Right ventricle myocardium superior (tissue), 1 donor: ENCODE measurements around the gene PKD2. TPM values are rescaled to one million over a fixed set of nuclear protein-coding genes. Genes with fewer than 3 reads are reported as not detected.
"Not testable (repeated sequence)": the region's sequence is repeated elsewhere in the genome, so short reads cannot be mapped to it uniquely, and the experiment has no call there.

Source experiments
- ATAC-seq: fragments of 200-7000 bp; cut with Tn5 transposase; one replicate; pipeline ENCODE4 v1.9.1; 2020; ENCODE audit warnings: mild to moderate bottlenecking; ENCODE audit not compliant: poor library complexity
- DNase-seq: peaks from one replicate; pipeline ENCODE4 v3.0.0-alpha.2; 2020
- intact Hi-C: fragments of 100-400 bp; cut with DNase I; formaldehyde crosslinking; loops from one replicate; pipeline ENCODE4 v1.11.2; 2022
- total RNA-seq: library from RNA; stranded (reverse); fragmentation: NEBNext Ultra II Directional; extraction: Animal tissue kit (Norgen Biotek cat#: 25700); gene quantifications from one replicate; pipeline ENCODE4 v1.2.1, GENCODE V29; 2021
- donor health status: DM: no; HTN: yes; CAD: no; lungs with severe emphysema.

The PKD2 gene
- total RNA-seq, 1 donor from 2014 or later, result 11.6 TPM

GRCh38 chr4:87983996-87984395 lies 23.4 kb upstream of the PKD2 start:
- ATAC-seq, result no peak
- intact Hi-C loops, result no loop called here
- DNase-seq, result no peak

GRCh38 chr4:87985097-87985886 lies 22.1 kb upstream of the PKD2 start:
- ATAC-seq (peak; percentile 91), DNase-seq (peak; percentile 58)
- intact Hi-C loops, result no loop called here

GRCh38 chr4:87985887-87986200 lies 21.6 kb upstream of the PKD2 start:
- intact Hi-C loops, result no loop called here
- DNase-seq (no peak), ATAC-seq (no peak)

- intact Hi-C loops, result no loop called here
- ATAC-seq (no peak), DNase-seq (no peak)
These were observed 20.9 kb upstream of the PKD2 start for GRCh38 chr4:87986508-87986907.

GRCh38 chr4:87989765-87990164 lies 17.7 kb upstream of the PKD2 start:
- DNase-seq (no peak), ATAC-seq (no peak)
- intact Hi-C loops, result no loop called here

GRCh38 chr4:87995435-87995834 lies 12.0 kb upstream of the PKD2 start:
- ATAC-seq (no peak), DNase-seq (no peak)
- intact Hi-C loops, result no loop called here

GRCh38 chr4:87999191-87999691 lies 8.2 kb upstream of the PKD2 start:
- intact Hi-C loops, DNase-seq, ATAC-seq: not testable (repeated sequence)

GRCh38 chr4:88001871-88002270 lies 5.6 kb upstream of the PKD2 start:
- intact Hi-C loops, result no loop called here
- ATAC-seq, result no peak
- DNase-seq, result no peak

- ATAC-seq (no peak), DNase-seq (no peak)
- intact Hi-C loops, result no loop called here
These were observed 4.6 kb upstream of the PKD2 start for GRCh38 chr4:88002786-88003185.

- intact Hi-C loops, result no loop called here
- ATAC-seq (no peak), DNase-seq (no peak)
These were observed 4.2 kb upstream of the PKD2 start for GRCh38 chr4:88003261-88003660.

- no peak for ATAC-seq
- intact Hi-C loops, result no loop called here
- DNase-seq, result no peak
These were observed 2.4 kb upstream of the PKD2 start for GRCh38 chr4:88005076-88005475.

GRCh38 chr4:88005946-88006345 lies 1.5 kb upstream of the PKD2 start:
- DNase-seq, result no peak
- intact Hi-C loops, result no loop called here
- ATAC-seq, result no peak

GRCh38 chr4:88006956-88007303 lies 505 bp upstream of the PKD2 start:
- DNase-seq (peak; percentile 48), ATAC-seq (no peak)
- intact Hi-C loops, result no loop called here

GRCh38 chr4:88008122-88008742 lies 797 bp downstream of the PKD2 start:
- ATAC-seq, result peak; percentile 51
- DNase-seq, result peak; percentile 62
- intact Hi-C loops, result no loop called here

- DNase-seq (no peak), ATAC-seq (no peak)
- intact Hi-C loops, result no loop called here
These were observed 1.3 kb downstream of the PKD2 start for GRCh38 chr4:88008743-88009171.

GRCh38 chr4:88009871-88010270 lies 2.4 kb downstream of the PKD2 start:
- ATAC-seq (no peak), DNase-seq (no peak)
- intact Hi-C loops, result no loop called here

- no peak for DNase-seq
- intact Hi-C loops, result no loop called here
- no peak for ATAC-seq
These were observed 3.5 kb downstream of the PKD2 start for GRCh38 chr4:88010966-88011365.

GRCh38 chr4:88012647-88013046 lies 5.2 kb downstream of the PKD2 start:
- intact Hi-C loops, result no loop called here
- no peak for DNase-seq

GRCh38 chr4:88014386-88014905 lies 7.0 kb downstream of the PKD2 start:
- ATAC-seq, result no peak
- intact Hi-C loops, result no loop called here
- no peak for DNase-seq

More at GRCh38 chr4:88012647-88013046, 5.2 kb downstream of the PKD2 start:
- no peak for ATAC-seq

GRCh38 chr4:88015659-88016295 lies 8.3 kb downstream of the PKD2 start:
- no peak for ATAC-seq
- intact Hi-C loops, result no loop called here
- DNase-seq, result no peak
